GM21423 (cell line): ENCODE measurements around the gene RALGAPA2.
"Not testable (repeated sequence)": the region's sequence is repeated elsewhere in the genome, so short reads cannot be mapped to it uniquely, and the experiment has no call there.

Source experiments
- ATAC-seq: cut with Tn5 transposase; IDR thresholded peaks from one replicate; pipeline ENCODE4 v1.9.1; 2021; ENCODE audit warnings: mild to moderate bottlenecking, moderate library complexity; ENCODE audit not compliant: unreplicated experiment

The RALGAPA2 gene

GRCh38 chr20:20355503-20355902 lies 356.9 kb downstream of the RALGAPA2 start:
- ATAC-seq: not testable (repeated sequence)

GRCh38 chr20:20353576-20353975 lies 358.9 kb downstream of the RALGAPA2 start:
- no peak for ATAC-seq

DNA sequence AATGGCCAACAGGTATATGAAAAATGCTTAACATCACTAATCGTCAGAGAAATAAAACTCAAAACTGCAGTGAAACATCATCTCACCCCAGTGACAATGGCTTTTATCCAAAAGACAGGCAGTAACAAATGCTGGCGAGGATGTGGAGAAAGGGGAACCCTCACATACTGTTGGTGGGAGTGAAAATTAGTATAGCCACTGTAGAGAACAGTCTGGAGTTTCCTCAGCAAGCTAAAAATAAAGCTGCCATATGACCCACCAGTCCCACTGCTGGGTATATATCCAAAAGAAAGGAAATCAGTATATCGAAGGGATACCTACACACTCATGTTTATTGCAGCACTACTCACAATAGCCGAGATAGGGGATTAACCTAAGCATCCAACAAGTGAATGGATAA lies 368.0 kb downstream of the RALGAPA2 start:
- ATAC-seq: no peak

DNA sequence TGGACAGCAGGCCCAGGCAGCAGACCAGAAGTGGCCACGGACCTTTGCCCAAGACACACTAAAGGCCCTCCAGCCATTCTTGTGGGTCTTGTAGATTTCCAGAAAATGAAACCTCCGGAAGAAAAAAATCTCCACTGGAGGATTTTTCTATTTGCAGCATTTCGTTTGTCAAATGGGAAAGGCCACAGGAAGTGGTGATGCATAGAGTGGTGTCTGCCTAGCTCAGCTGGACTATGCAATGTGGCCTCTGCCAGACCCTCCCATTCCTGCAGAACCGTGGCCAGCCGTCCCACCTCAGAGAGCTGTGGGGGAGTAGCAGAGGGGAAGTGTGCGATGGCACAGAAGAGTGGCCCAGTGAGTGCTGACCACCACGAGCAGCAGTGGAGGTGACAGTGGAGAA lies 368.5 kb downstream of the RALGAPA2 start:
- ATAC-seq: no peak
